ENCODE measurements around the gene IFNL1.

- TF ChIP-seq CTCF (IDR thresholded peaks at IDR 0.05) (no peak), EZH2 (IDR thresholded peaks at IDR 0.05) (no peak)
These were observed 36.1 kb downstream of the IFNL1 start for GRCh38 chr19:39332293-39332692.

Measured in neural progenitor cell (in vitro differentiated cells).